ENCODE data around the gene NYAP1.
"Not testable (repeated sequence)": the region's sequence is repeated elsewhere in the genome, so short reads cannot be mapped to it uniquely, and the experiment has no call there.

The NYAP1 gene

GRCh38 chr7:100453854-100454253, 29.9 kb upstream of the NYAP1 start:
- peak; percentile 78 for TF ChIP-seq ZNF121 (tag by site-specific recombination; IDR thresholded peaks at IDR 0.05)
- not testable (repeated sequence) for H3K27ac ChIP-seq (ENCODE audit: extremely low read depth, low read depth, low read length); H3K36me3 ChIP-seq (ENCODE audit: control insufficient read depth in 2 of 2, insufficient read depth in 1 of 2, low read length in 2 of 2); H3K9me3 ChIP-seq (ENCODE audit: control insufficient read depth, insufficient read depth, low read depth, low read length); H3K4me3 ChIP-seq (ENCODE audit: low read depth, low read length); H3K4me1 ChIP-seq (ENCODE audit: control insufficient read depth, insufficient read depth, low read length)
- CTCF ChIA-PET = interaction anchor here (0.6 to 3.1 kb wide), 9 partner anchors 11 to 403 kb away, joined by 3 to 24 read pairs (median 4); no protein-coding TSS in a partner anchor
- POLR2A ChIA-PET = interaction anchor here (2.1 to 4.0 kb wide), 2 partner anchors 17 to 25 kb away, joined by 7 to 21 read pairs; partner anchors contain the start of genes MEPCE, PPP1R35 and ZCWPW1

GRCh38 chr7:100455206-100455605, 28.5 kb upstream of the NYAP1 start:
- POLR2A ChIA-PET = interaction anchor here (2.1 to 4.0 kb wide), 2 partner anchors 19 to 26 kb away, joined by 7 to 21 read pairs; partner anchors contain the start of genes MEPCE, PPP1R35 and ZCWPW1
- no peaks in the 10 kb centered on the region; a peak in 1 of 3 replicates for H3K36me3 ChIP-seq (ENCODE audit: control insufficient read depth in 2 of 2, insufficient read depth in 1 of 2, low read length in 2 of 2)
- H3K4me1 ChIP-seq (ENCODE audit: control insufficient read depth, insufficient read depth, low read length) = no peaks in the 10 kb centered on the region
- CTCF ChIA-PET = interaction anchor here (0.6 to 3.1 kb wide), 13 partner anchors 10 to 443 kb away, joined by 3 to 24 read pairs (median 5); partner anchors contain the start of gene POP7
- H3K27ac ChIP-seq (ENCODE audit: extremely low read depth, low read depth, low read length) = no peak overlapping the region
- TF ChIP-seq ZNF280C (tag by site-specific recombination; IDR thresholded peaks at IDR 0.05) (no peak), ZNF18 (tag by site-specific recombination; IDR thresholded peaks at IDR 0.05) (no peak), ZNF664 (tag by site-specific recombination; IDR thresholded peaks at IDR 0.05) (peak; percentile 68; the same call in 1 of the 2 replicates), PRDM1 (tag by site-specific recombination; IDR thresholded peaks at IDR 0.05) (peak; percentile 42; the same call in 1 of the 2 replicates), ZNF121 (tag by site-specific recombination; IDR thresholded peaks at IDR 0.05) (0 out of 2 replicates have a peak, but pooled peaks have one; percentile 47)
- no peak overlapping the region for H3K4me3 ChIP-seq (ENCODE audit: low read depth, low read length)
- H3K9me3 ChIP-seq (ENCODE audit: control insufficient read depth, insufficient read depth, low read depth, low read length) = no peaks in the 10 kb centered on the region

- Histone ChIP-seq H3K4me3 (ENCODE audit: low read depth, low read length) (no peak overlapping the region), H3K9me3 (ENCODE audit: control insufficient read depth, insufficient read depth, low read depth, low read length) (no peaks in the 10 kb centered on the region), H3K36me3 (ENCODE audit: control insufficient read depth in 2 of 2, insufficient read depth in 1 of 2, low read length in 2 of 2) (no peaks in the 10 kb centered on the region; a peak in 1 of 3 replicates), H3K27ac (ENCODE audit: extremely low read depth, low read depth, low read length) (no peak overlapping the region), H3K4me1 (ENCODE audit: control insufficient read depth, insufficient read depth, low read length) (no peaks in the 10 kb centered on the region)
- ChIA-PET CTCF (interaction anchor here (0.6 to 1.0 kb wide), 3 partner anchors 12 to 236 kb away, joined by 3 to 7 read pairs (median 3); no protein-coding TSS in a partner anchor), POLR2A (interaction anchor here (4.0 kb wide), 1 partner anchor 27 kb away, joined by 21 read pairs; the partner anchor contains the start of genes MEPCE and ZCWPW1)
- TF ChIP-seq ZNF404 (tag by site-specific recombination; IDR thresholded peaks at IDR 0.05) (no peak), ZNF398 (tag by site-specific recombination; IDR thresholded peaks at IDR 0.05) (no peak), ZNF426 (tag by site-specific recombination; IDR thresholded peaks at IDR 0.05) (no peak), ZNF510 (tag by site-specific recombination; IDR thresholded peaks at IDR 0.05; ENCODE audit: insufficient replicate concordance) (no peak), ZNF302 (tag by site-specific recombination; IDR thresholded peaks at IDR 0.05; ENCODE audit: low read depth) (no peak), ZNF843 (tag by site-specific recombination; IDR thresholded peaks at IDR 0.05) (no peak), SCRT2 (tag by site-specific recombination; IDR thresholded peaks at IDR 0.05) (no peak), ZNF132 (tag by site-specific recombination; IDR thresholded peaks at IDR 0.05; ENCODE audit: borderline replicate concordance) (no peak), ZNF184 (tag by site-specific recombination; IDR thresholded peaks at IDR 0.05) (no peak), ZBTB44 (tag by site-specific recombination; IDR thresholded peaks at IDR 0.05) (no peak), ZNF324 (tag by site-specific recombination; IDR thresholded peaks at IDR 0.05) (no peak), ZBTB10 (tag by site-specific recombination; IDR thresholded peaks at IDR 0.05) (no peak), ZNF138 (tag by site-specific recombination; IDR thresholded peaks at IDR 0.05; ENCODE audit: borderline replicate concordance) (no peak), ZBTB20 (tag by site-specific recombination; IDR thresholded peaks at IDR 0.05) (no peak), BCL11B (tag by site-specific recombination; IDR thresholded peaks at IDR 0.05; ENCODE audit: low read depth) (no peak)
Observed at GRCh38 chr7:100456562-100456961, 27.2 kb upstream of the NYAP1 start.
